Endothelial cell of umbilical vein (primary cell): ENCODE data around the gene DCHS2. TPM values are rescaled to one million over a fixed set of nuclear protein-coding genes. Genes with fewer than 3 reads are reported as not detected.

Experiments
- BruUV-seq: library from RNA; stranded (reverse); fragments of 400-500 nt; replicated peaks from 2 replicates; lab custom pipeline; 2021; lab: Mats Ljungman, UMichigan
- CTCF ChIA-PET: fragments of 300-600, 350-600 bp; sonication (Branson Sonifier 250); formaldehyde crosslinking; loops from one replicate; lab custom pipeline; 2021; ENCODE audit warnings: antibody characterized with exemption, inconsistent platforms; lab: Charles Lee
- POLR2A ChIA-PET: fragments of 300-600, 350-600 bp; sonication (Branson Sonifier 250); formaldehyde crosslinking; loops from one replicate; lab custom pipeline; 2021; ENCODE audit warnings: antibody characterized with exemption, inconsistent platforms; lab: Charles Lee
- DNase-seq: peaks from one replicate; pipeline ENCODE4 v3.0.0-alpha.2; 2011; ENCODE audit warnings: low read depth, low spot score
- FAIRE-seq: peaks from 2 replicates; lab custom pipeline; 2011; peaks lifted over from hg19 to GRCh38; lab: Jason Lieb, UNC
- H2AFZ ChIP-seq: 2 replicates; pipeline ENCODE4 v1.6.0; 2012; ENCODE audit warnings: low read depth, low read length, control low read depth, inconsistent platforms
- H3K27ac ChIP-seq: 2 replicates; pipeline ENCODE4 v1.5.1; 2011; ENCODE audit warnings: low read depth, mild to moderate bottlenecking, control low read depth, low read length, moderate library complexity; ENCODE audit not compliant: insufficient read depth
- H3K27me3 ChIP-seq, 2 experiments: 2 replicates each; pipeline versions ENCODE4 v1.6.0 to v1.6.1; 2011; ENCODE audit warnings: low read length in 2 of 2, mixed read lengths in 1 of 2; ENCODE audit not compliant: control insufficient read depth in 2 of 2, insufficient read depth in 2 of 2
- H3K36me3 ChIP-seq, 2 experiments: 2 replicates in 1 of 2; 3 replicates in 1 of 2; pipeline ENCODE4 v1.5.1; 2011; ENCODE audit warnings: low read length in 2 of 2, mild to moderate bottlenecking in 1 of 2, moderate library complexity in 1 of 2; ENCODE audit not compliant: control insufficient read depth in 2 of 2, insufficient read depth in 2 of 2; ENCODE audit errors: extremely low read depth in 1 of 2
- H3K4me1 ChIP-seq: 3 replicates; pipeline ENCODE4 v1.5.1; 2011; ENCODE audit warnings: mild to moderate bottlenecking, low read length; ENCODE audit not compliant: control insufficient read depth, insufficient read depth; ENCODE audit errors: extremely low read depth
- H3K4me2 ChIP-seq: 2 replicates; pipeline ENCODE4 v1.6.1; 2011; ENCODE audit warnings: low read length, control low read depth, mixed read lengths; ENCODE audit not compliant: insufficient read depth
- H3K4me3 ChIP-seq, 3 experiments: fragments of 200-600 bp in 1 of 3; sonication (generic), shearing (Covaris generic) in 1 of 3; replicated peaks in 1 of 3; 2 replicates each; pipeline ENCODE4 v1.5.1; 2011 to 2016; ENCODE audit warnings: control low read depth in 3 of 3, low read length in 3 of 3, mild to moderate bottlenecking in 2 of 3, inconsistent platforms in 1 of 3, low read depth in 1 of 3, moderate library complexity in 1 of 3; ENCODE audit not compliant: insufficient read depth in 1 of 3
- H3K79me2 ChIP-seq: 2 replicates; pipeline ENCODE4 v1.6.0; 2012; ENCODE audit warnings: low read length, inconsistent platforms; ENCODE audit not compliant: control insufficient read depth, insufficient read depth
- H3K9ac ChIP-seq: replicated peaks from 2 replicates; pipeline ENCODE3; 2011; ENCODE audit warnings: low read length, control low read depth; ENCODE audit not compliant: insufficient read depth; ENCODE audit errors: extremely low read depth
- H3K9me1 ChIP-seq: replicated peaks from 3 replicates; pipeline ENCODE4 v1.6.0; 2011; ENCODE audit warnings: mild to moderate bottlenecking, low read length; ENCODE audit not compliant: control insufficient read depth, insufficient read depth; ENCODE audit errors: extremely low read depth
- H3K9me3 ChIP-seq: replicated peaks from 2 replicates; pipeline ENCODE4 v1.5.1; 2012; ENCODE audit warnings: low read length, inconsistent platforms; ENCODE audit not compliant: control insufficient read depth, insufficient read depth
- H4K20me1 ChIP-seq: replicated peaks from 2 replicates; pipeline ENCODE3; 2011; ENCODE audit warnings: mild to moderate bottlenecking, low read length; ENCODE audit not compliant: control insufficient read depth, insufficient read depth; ENCODE audit errors: extremely low read depth
- CTCF ChIP-seq, 2 donors: IDR thresholded peaks; 1 replicate in 1 of 2; 2 replicates in 1 of 2; pipeline ENCODE4 v1.5.1; 2011; ENCODE audit warnings: low read length in 2 of 2, mild to moderate bottlenecking in 2 of 2, moderate library complexity in 2 of 2, control low read depth in 1 of 2, inconsistent platforms in 1 of 2, low read depth in 1 of 2; ENCODE audit not compliant: insufficient read depth in 1 of 2; ENCODE audit errors: extremely low read depth in 1 of 2
- EZH2 ChIP-seq: IDR thresholded peaks from 2 replicates; pipeline ENCODE4 v1.6.1; 2012; ENCODE audit warnings: borderline replicate concordance, low read depth, mild to moderate bottlenecking, moderate library complexity, low read length, inconsistent platforms; ENCODE audit not compliant: severe bottlenecking
- FOS ChIP-seq: IDR thresholded peaks from 2 replicates; pipeline ENCODE4 v1.6.1; 2011; ENCODE audit warnings: mild to moderate bottlenecking, low read length, moderate library complexity, borderline replicate concordance; ENCODE audit not compliant: insufficient read depth
- GATA2 ChIP-seq: IDR thresholded peaks from 2 replicates; pipeline ENCODE4 v1.7.0; 2011; ENCODE audit warnings: low read depth, mild to moderate bottlenecking, moderate library complexity, mixed read lengths, low read length; ENCODE audit not compliant: insufficient read length, insufficient read depth
- JUN ChIP-seq: IDR thresholded peaks from 2 replicates; pipeline ENCODE4 v1.6.1; 2011; ENCODE audit warnings: borderline replicate concordance, low read depth; ENCODE audit not compliant: insufficient read length, insufficient read depth
- MAX ChIP-seq: IDR thresholded peaks from 2 replicates; pipeline ENCODE4 v1.6.1; 2011; ENCODE audit not compliant: insufficient read depth, insufficient read length
- MYC ChIP-seq: IDR thresholded peaks from one replicate; pipeline ENCODE4 v1.6.1; 2011; ENCODE audit warnings: mild to moderate bottlenecking, low read depth, low read length
- POLR2A ChIP-seq: IDR thresholded peaks from 2 replicates; pipeline ENCODE4 v1.6.1; 2012; ENCODE audit warnings: low read depth, mild to moderate bottlenecking, control low read depth, low read length
- POLR2AphosphoS5 ChIP-seq: IDR thresholded peaks from 2 replicates; pipeline ENCODE4 v1.6.1; 2012; ENCODE audit warnings: low read depth, mild to moderate bottlenecking, control low read depth, low read length, moderate library complexity; ENCODE audit not compliant: insufficient read depth
- dilution Hi-C: fragments of 300-500 bp; cut with MboI; formaldehyde crosslinking; loops from one replicate; pipeline ENCODE4 v1.15.0; 2019; ENCODE audit warnings: low sequenced_read_pairs; ENCODE audit not compliant: extremely low pct_ligation_motif_present
- intact Hi-C: fragments of 100-400 bp; cut with micrococcal nuclease; formaldehyde crosslinking; loops from one replicate; pipeline ENCODE4 v1.10.0; 2022
- polyA plus RNA-seq, 4 experiments: library from polyadenylated mRNA; depleted of rRNA in 3 of 4; stranded (reverse) in 3 of 4; unstranded in 1 of 4; fragments of >200 nt; gene quantifications; 2 replicates each; pipeline versions ENCODE4 v1.2.1 to v1.2.3, GENCODE V29; 2011 to 2012; ENCODE audit warnings: missing spikeins in 1 of 4
- total RNA-seq: library from RNA; stranded (reverse); gene quantifications from 2 replicates; pipeline ENCODE4 v1.2.3, GENCODE V29; 2021

Gene DCHS2
- total and polyA plus RNA-seq, 2 donors (not counting 3 experiments of a cell fraction or from before 2014, with no cell fraction given) = not detected

GRCh38 chr4:154456889-154457288 is 34.7 kb downstream of the DCHS2 start:
- Histone ChIP-seq H3K9ac (no peak overlapping the region), H4K20me1 (no peaks in the 10 kb centered on the region), H3K9me3 (no peaks in the 10 kb centered on the region), H3K4me1 (no peaks in the 10 kb centered on the region), H3K79me2 (no peaks in the 10 kb centered on the region), H3K4me3 (no peak overlapping the region), H3K4me2 (no peak overlapping the region), H3K27ac (no peak overlapping the region), H2AFZ (no peak overlapping the region), H3K27me3 (no peaks in the 10 kb centered on the region), H3K9me1 (no peaks in the 10 kb centered on the region), H3K36me3 (no peaks in the 10 kb centered on the region)
- ChIA-PET CTCF (no interaction called here), POLR2A (no interaction called here)
- intact Hi-C loops = no loop called here
- TF ChIP-seq JUN = no peak
- FAIRE-seq = no peak
- BruUV-seq = no TSS peak
- no peak for DNase-seq
- dilution Hi-C loops = no loop called here

GRCh38 chr4:154456240-154456639 is 35.4 kb downstream of the DCHS2 start:
- dilution Hi-C loops (no loop called here), intact Hi-C loops (no loop called here)
- no peaks in the 10 kb centered on the region for H3K36me3 ChIP-seq
- H3K4me3 ChIP-seq = no peak overlapping the region
- no peaks in the 10 kb centered on the region for H3K79me2 ChIP-seq
- no peaks in the 10 kb centered on the region for H4K20me1 ChIP-seq
- no peak for DNase-seq
- no peaks in the 10 kb centered on the region for H3K4me1 ChIP-seq
- H3K9me1 ChIP-seq = no peaks in the 10 kb centered on the region
- H3K4me2 ChIP-seq = no peak overlapping the region
- no peaks in the 10 kb centered on the region for H3K9me3 ChIP-seq
- no peak overlapping the region for H3K9ac ChIP-seq
- BruUV-seq = no TSS peak
- H3K27me3 ChIP-seq = no peaks in the 10 kb centered on the region
- no peak overlapping the region for H3K27ac ChIP-seq
- FAIRE-seq = no peak
- no peak for TF ChIP-seq EZH2
- TF ChIP-seq GATA2 = no peak
- TF ChIP-seq POLR2A = no peak
- TF ChIP-seq MAX = no peak
- no peak for TF ChIP-seq FOS
- no peak for TF ChIP-seq MYC
- no peak for TF ChIP-seq POLR2AphosphoS5
- no peak for TF ChIP-seq CTCF (IDR thresholded peaks at IDR 0.05; ENCODE audit: extremely low read depth in 1 of 2, insufficient read depth in 1 of 2, low read depth in 1 of 2, low read length in 2 of 2)
- TF ChIP-seq JUN = no peak
- no peak overlapping the region for H2AFZ ChIP-seq
- CTCF ChIA-PET = no interaction called here
- POLR2A ChIA-PET = no interaction called here
